Activated CD4-positive, alpha-beta T cell treated with anti-CD3 and anti-CD28 coated beads for 36 hours (primary cell): ENCODE data around the gene ATOSA. TPM values are rescaled to one million over a fixed set of nuclear protein-coding genes. Genes with fewer than 3 reads are reported as not detected.
A peak's percentile ranks its signal among the peaks of the same experiment; 100 is the strongest.

Experiments
- ATAC-seq: fragments of 200-7000 bp; cut with Tn5 transposase; one replicate; pipeline ENCODE4 v1.10.0; 2021; ENCODE audit warnings: mild to moderate bottlenecking, moderate library complexity
- CTCF ChIA-PET: fragments of 350-600 bp; sonication (Branson Sonifier 250); formaldehyde crosslinking; loops from one replicate; lab custom pipeline; 2021; ENCODE audit warnings: antibody characterized with exemption; lab: Charles Lee
- POLR2A ChIA-PET: fragments of 350-600 bp; sonication (Branson Sonifier 250); formaldehyde crosslinking; loops from one replicate; lab custom pipeline; 2021; ENCODE audit warnings: antibody characterized with exemption, inconsistent platforms; lab: Charles Lee
- DNase-seq: peaks from one replicate; pipeline ENCODE4 v3.0.0-alpha.2; 2020
- H3K27ac Mint-ChIP-seq: one replicate; pipeline ENCODE4 v1.8.0; 2021; ENCODE audit warnings: mixed read lengths
- H3K27me3 Mint-ChIP-seq: one replicate; pipeline ENCODE4 v1.8.0; 2021; ENCODE audit warnings: mixed read lengths
- H3K36me3 Mint-ChIP-seq: one replicate; pipeline ENCODE4 v1.8.0; 2021; ENCODE audit warnings: low read depth, mixed read lengths
- H3K4me1 Mint-ChIP-seq: one replicate; pipeline ENCODE4 v1.8.0; 2021; ENCODE audit warnings: mixed read lengths
- H3K4me3 Mint-ChIP-seq: one replicate; pipeline ENCODE4 v1.8.0; 2021; ENCODE audit warnings: mild to moderate bottlenecking, moderate library complexity, mixed read lengths
- H3K9me3 Mint-ChIP-seq: one replicate; pipeline ENCODE4 v1.8.0; 2021; ENCODE audit warnings: low read depth, mixed read lengths
- intact Hi-C, 2 experiments: fragments of 100-400 bp; cut with DNase I in 1 of 2; cut with micrococcal nuclease in 1 of 2; formaldehyde crosslinking; loops; one replicate each; pipeline versions ENCODE4 v1.14.2 to v1.15.1; 2022 to 2024; cut with DNase I, micrococcal nuclease
- total RNA-seq, 2 experiments: library from RNA; stranded (reverse); gene quantifications; one replicate each; pipeline ENCODE4 v1.2.3, GENCODE V29; 2021

ATOSA gene
- total RNA-seq, 2 experiments from 2014 or later: 13.4 to 13.5 TPM

GRCh38 chr15:52710050-52710707 lies 31.0 kb upstream of the ATOSA start:
- ChIA-PET CTCF (interaction anchor here (0.5 to 1.2 kb wide), 4 partner anchors 22 to 392 kb away, joined by 3 to 5 read pairs (median 3); no protein-coding TSS in a partner anchor), POLR2A (no interaction called here)
- H3K27ac Mint-ChIP-seq: no peak overlapping the region
- no peaks in the 10 kb centered on the region for H3K36me3 Mint-ChIP-seq
- DNase-seq (peak; percentile 21), ATAC-seq (peak; percentile 41)
- intact Hi-C loops: no loop called here
- H3K4me3 Mint-ChIP-seq: no peak overlapping the region
- H3K27me3 Mint-ChIP-seq: no peaks in the 10 kb centered on the region
- H3K4me1 Mint-ChIP-seq: peaks cover 9% of the 10 kb centered on the region
- no peaks in the 10 kb centered on the region for H3K9me3 Mint-ChIP-seq

GRCh38 chr15:52709187-52709981 lies 30.2 kb upstream of the ATOSA start:
- CTCF ChIA-PET: interaction anchor here (0.5 to 1.2 kb wide), 2 partner anchors 21 to 25 kb away, joined by 3 to 5 read pairs; no protein-coding TSS in a partner anchor
- Mint-ChIP-seq H3K9me3 (no peaks in the 10 kb centered on the region), H3K4me3 (no peak overlapping the region), H3K36me3 (no peaks in the 10 kb centered on the region), H3K27me3 (no peaks in the 10 kb centered on the region), H3K4me1 (peaks cover 9% of the 10 kb centered on the region), H3K27ac (peak overlapping the region; percentile 44)
- intact Hi-C loops: no loop called here
- POLR2A ChIA-PET: no interaction called here
- DNase-seq (peak; percentile 18), ATAC-seq (no peak)

GRCh38 chr15:52706091-52706490 lies 26.9 kb upstream of the ATOSA start:
- Mint-ChIP-seq H3K4me3 (no peak overlapping the region), H3K27ac (no peak overlapping the region), H3K9me3 (no peaks in the 10 kb centered on the region), H3K36me3 (no peaks in the 10 kb centered on the region), H3K4me1 (peaks cover 9% of the 10 kb centered on the region), H3K27me3 (no peaks in the 10 kb centered on the region)
- CTCF ChIA-PET: no interaction called here
- POLR2A ChIA-PET: no interaction called here
- DNase-seq (no peak), ATAC-seq (no peak)
- intact Hi-C loops: no loop called here

GRCh38 chr15:52702390-52702789 lies 23.2 kb upstream of the ATOSA start:
- DNase-seq (no peak), ATAC-seq (no peak)
- Mint-ChIP-seq H3K4me1 (no peaks in the 10 kb centered on the region), H3K27ac (no peak overlapping the region), H3K4me3 (no peak overlapping the region), H3K9me3 (no peaks in the 10 kb centered on the region), H3K36me3 (no peaks in the 10 kb centered on the region), H3K27me3 (no peaks in the 10 kb centered on the region)
- CTCF ChIA-PET: no interaction called here
- POLR2A ChIA-PET: no interaction called here
- intact Hi-C loops: no loop called here

GRCh38 chr15:52699457-52699856 lies 20.3 kb upstream of the ATOSA start:
- Mint-ChIP-seq H3K4me3 (no peak overlapping the region), H3K27me3 (no peaks in the 10 kb centered on the region), H3K4me1 (no peaks in the 10 kb centered on the region), H3K9me3 (no peaks in the 10 kb centered on the region), H3K27ac (no peak overlapping the region), H3K36me3 (no peaks in the 10 kb centered on the region)
- DNase-seq (no peak), ATAC-seq (no peak)
- POLR2A ChIA-PET: no interaction called here
- intact Hi-C loops: no loop called here
- CTCF ChIA-PET: no interaction called here

GRCh38 chr15:52698514-52698913 lies 19.3 kb upstream of the ATOSA start:
- DNase-seq (no peak), ATAC-seq (no peak)
- POLR2A ChIA-PET: no interaction called here
- no peaks in the 10 kb centered on the region for H3K9me3 Mint-ChIP-seq
- no peaks in the 10 kb centered on the region for H3K4me1 Mint-ChIP-seq
- no peak overlapping the region for H3K4me3 Mint-ChIP-seq
- intact Hi-C loops: no loop called here
- H3K27me3 Mint-ChIP-seq: no peaks in the 10 kb centered on the region
- no peak overlapping the region for H3K27ac Mint-ChIP-seq
- CTCF ChIA-PET: interaction anchor here (0.6 to 1.4 kb wide), 2 partner anchors 19 to 56 kb away, joined by 3 read pairs; no protein-coding TSS in a partner anchor
- no peaks in the 10 kb centered on the region for H3K36me3 Mint-ChIP-seq

GRCh38 chr15:52697051-52697450 lies 17.9 kb upstream of the ATOSA start:
- ChIA-PET POLR2A (no interaction called here), CTCF (no interaction called here)
- Mint-ChIP-seq H3K4me1 (no peaks in the 10 kb centered on the region), H3K36me3 (no peaks in the 10 kb centered on the region), H3K4me3 (no peak overlapping the region), H3K27me3 (no peaks in the 10 kb centered on the region), H3K9me3 (no peaks in the 10 kb centered on the region), H3K27ac (no peak overlapping the region)
- DNase-seq (no peak), ATAC-seq (no peak)
- intact Hi-C loops: no loop called here

GRCh38 chr15:52695154-52695553 lies 16.0 kb upstream of the ATOSA start:
- ATAC-seq (no peak), DNase-seq (no peak)
- POLR2A ChIA-PET: interaction anchor here (0.6 kb wide), 1 partner anchor 151 kb away, joined by 3 read pairs; no protein-coding TSS in a partner anchor
- Mint-ChIP-seq H3K4me3 (no peak overlapping the region), H3K9me3 (no peaks in the 10 kb centered on the region), H3K27me3 (no peaks in the 10 kb centered on the region), H3K27ac (no peak overlapping the region), H3K4me1 (no peaks in the 10 kb centered on the region), H3K36me3 (no peaks in the 10 kb centered on the region)
- intact Hi-C loops: no loop called here
- CTCF ChIA-PET: interaction anchor here (0.5 kb wide), 1 partner anchor 344 kb away, joined by 4 read pairs; no protein-coding TSS in a partner anchor

GRCh38 chr15:52689562-52689961 lies 10.4 kb upstream of the ATOSA start:
- ATAC-seq: no peak
- no peaks in the 10 kb centered on the region for H3K4me1 Mint-ChIP-seq
- no peaks in the 10 kb centered on the region for H3K27me3 Mint-ChIP-seq
- no peaks in the 10 kb centered on the region for H3K36me3 Mint-ChIP-seq
- no peak for DNase-seq
- intact Hi-C loops: no loop called here
- POLR2A ChIA-PET: no interaction called here
- CTCF ChIA-PET: no interaction called here
- no peaks in the 10 kb centered on the region for H3K9me3 Mint-ChIP-seq
- H3K27ac Mint-ChIP-seq: no peak overlapping the region
- no peak overlapping the region for H3K4me3 Mint-ChIP-seq

- peaks cover 2% of the 10 kb centered on the region for H3K36me3 Mint-ChIP-seq
- POLR2A ChIA-PET: no interaction called here
- no peaks in the 10 kb centered on the region for H3K9me3 Mint-ChIP-seq
- DNase-seq (no peak), ATAC-seq (no peak)
- peaks cover 26% of the 10 kb centered on the region for H3K4me1 Mint-ChIP-seq
- H3K27me3 Mint-ChIP-seq: no peaks in the 10 kb centered on the region
- H3K4me3 Mint-ChIP-seq: no peak overlapping the region
- CTCF ChIA-PET: interaction anchor here (0.5 to 1.3 kb wide), 2 partner anchors 429 to 475 kb away, joined by 4 to 5 read pairs; no protein-coding TSS in a partner anchor
- intact Hi-C loops: loop anchor here in 1 of 2 experiments (2.0 kb wide), 1 partner anchor 25 kb away; no protein-coding TSS in a partner anchor
- H3K27ac Mint-ChIP-seq: no peak overlapping the region
These were observed 4.4 kb upstream of the ATOSA start for GRCh38 chr15:52683580-52683979.

GRCh38 chr15:52682781-52683180 lies 3.6 kb upstream of the ATOSA start:
- ATAC-seq (no peak), DNase-seq (no peak)
- ChIA-PET POLR2A (no interaction called here), CTCF (interaction anchor here (1.3 kb wide), 1 partner anchor 475 kb away, joined by 4 read pairs; no protein-coding TSS in a partner anchor)
- Mint-ChIP-seq H3K27ac (no peak overlapping the region), H3K36me3 (peaks cover 4% of the 10 kb centered on the region), H3K27me3 (no peaks in the 10 kb centered on the region), H3K4me3 (no peak overlapping the region), H3K9me3 (no peaks in the 10 kb centered on the region), H3K4me1 (peaks cover 26% of the 10 kb centered on the region)
- intact Hi-C loops: loop anchor here in 1 of 2 experiments (2.0 kb wide), 1 partner anchor 24 kb away; no protein-coding TSS in a partner anchor
